ENCODE results near the gene PRUNE2.

GRCh38 chr9:76734716-76735115, 171.2 kb downstream of the PRUNE2 start:
- no peak for TF ChIP-seq CTCF (IDR thresholded peaks at IDR 0.05)
- TF ChIP-seq POLR2A (IDR thresholded peaks at IDR 0.05; ENCODE audit: low read depth), result no peak
- TF ChIP-seq POLR2AphosphoS5 (IDR thresholded peaks at IDR 0.05), result no peak
